ENCODE data around the gene OR11H7.

DNA sequence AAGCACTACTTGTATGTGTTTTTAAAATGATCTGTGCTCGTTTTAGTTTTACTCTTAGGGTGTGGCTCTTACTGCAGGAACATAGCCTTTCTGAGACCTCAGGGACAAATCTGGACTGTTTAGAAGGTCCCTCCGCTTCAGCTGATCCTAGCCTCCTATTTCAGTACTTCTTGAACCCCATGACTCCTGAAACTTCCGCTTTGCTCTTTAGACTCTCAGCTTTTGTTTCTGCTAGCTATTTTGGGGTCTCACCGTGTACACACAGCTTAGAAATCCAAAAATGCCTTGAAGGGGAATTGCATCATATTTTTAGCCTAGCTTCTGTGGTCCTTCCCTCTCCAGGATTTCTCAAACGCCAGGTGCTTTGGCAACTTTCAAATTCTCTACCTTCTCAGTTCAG, 29.8 kb upstream of the OR11H7 start:
- TF ChIP-seq, protein P1, sequence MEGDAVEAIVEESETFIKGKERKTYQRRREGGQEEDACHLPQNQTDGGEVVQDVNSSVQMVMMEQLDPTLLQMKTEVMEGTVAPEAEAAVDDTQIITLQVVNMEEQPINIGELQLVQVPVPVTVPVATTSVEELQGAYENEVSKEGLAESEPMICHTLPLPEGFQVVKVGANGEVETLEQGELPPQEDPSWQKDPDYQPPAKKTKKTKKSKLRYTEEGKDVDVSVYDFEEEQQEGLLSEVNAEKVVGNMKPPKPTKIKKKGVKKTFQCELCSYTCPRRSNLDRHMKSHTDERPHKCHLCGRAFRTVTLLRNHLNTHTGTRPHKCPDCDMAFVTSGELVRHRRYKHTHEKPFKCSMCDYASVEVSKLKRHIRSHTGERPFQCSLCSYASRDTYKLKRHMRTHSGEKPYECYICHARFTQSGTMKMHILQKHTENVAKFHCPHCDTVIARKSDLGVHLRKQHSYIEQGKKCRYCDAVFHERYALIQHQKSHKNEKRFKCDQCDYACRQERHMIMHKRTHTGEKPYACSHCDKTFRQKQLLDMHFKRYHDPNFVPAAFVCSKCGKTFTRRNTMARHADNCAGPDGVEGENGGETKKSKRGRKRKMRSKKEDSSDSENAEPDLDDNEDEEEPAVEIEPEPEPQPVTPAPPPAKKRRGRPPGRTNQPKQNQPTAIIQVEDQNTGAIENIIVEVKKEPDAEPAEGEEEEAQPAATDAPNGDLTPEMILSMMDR (IDR thresholded peaks at IDR 0.05 in 8 of 11, conservative IDR thresholded peaks at IDR 0.05 in 3 of 11): no peak
- no peak for TF ChIP-seq POLR2AphosphoS5 (IDR thresholded peaks at IDR 0.05)
- TF ChIP-seq POLR2A (IDR thresholded peaks at IDR 0.05): no peak

Data from spleen (tissue), 7 donors.